NCI-H82 (cell line): ENCODE measurements around the gene RRP8.

ENCODE experiments used
- DNase-seq: peaks from one replicate; lab custom pipeline; 2025; lab: John Stamatoyannopoulos, UW

RRP8 gene

GRCh38 chr11:6632116-6633073 is 29.0 kb upstream of the RRP8 start:
- DNase-seq: no peak

GRCh38 chr11:6631361-6631890 is 28.0 kb upstream of the RRP8 start:
- DNase-seq: no peak

GRCh38 chr11:6630632-6631291 is 27.3 kb upstream of the RRP8 start:
- DNase-seq: no peak

DNA sequence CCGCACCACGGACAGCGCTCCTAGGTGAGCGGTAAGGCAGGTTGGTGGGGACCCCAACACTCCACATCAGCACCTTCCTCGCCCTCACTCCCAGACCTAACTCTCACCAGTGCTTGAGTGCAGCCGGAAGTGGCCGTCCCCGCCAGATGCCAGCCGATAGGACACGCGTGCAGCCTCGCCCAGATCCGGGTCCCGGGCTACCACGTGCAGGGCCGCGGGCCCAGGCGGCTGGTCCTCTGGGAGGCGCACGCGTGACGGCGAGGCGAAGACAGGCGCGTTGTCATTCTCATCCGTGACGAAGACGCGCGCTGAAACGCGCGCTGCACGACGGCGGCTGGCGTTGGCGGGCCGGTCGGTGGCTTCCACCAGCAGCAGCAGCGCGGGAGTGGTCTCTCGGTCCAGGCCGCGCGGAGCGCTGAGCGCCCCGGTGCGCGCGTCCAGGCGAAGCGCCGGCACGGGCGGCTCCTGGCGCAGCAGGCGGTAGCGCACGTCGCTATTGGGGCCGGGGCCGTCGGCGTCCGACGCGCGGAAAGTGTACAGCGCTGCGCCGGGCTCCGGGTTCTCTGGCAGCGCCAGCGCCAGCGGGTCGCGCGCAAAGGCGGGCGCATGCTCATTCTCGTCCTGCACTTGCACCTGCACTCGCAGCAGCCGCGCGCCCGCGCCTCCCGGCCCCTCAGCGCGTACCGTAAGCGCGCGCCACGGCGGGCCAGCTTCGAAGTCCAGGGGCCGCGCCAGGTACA is 26.6 kb upstream of the RRP8 start:
- DNase-seq: no peak

DNA sequence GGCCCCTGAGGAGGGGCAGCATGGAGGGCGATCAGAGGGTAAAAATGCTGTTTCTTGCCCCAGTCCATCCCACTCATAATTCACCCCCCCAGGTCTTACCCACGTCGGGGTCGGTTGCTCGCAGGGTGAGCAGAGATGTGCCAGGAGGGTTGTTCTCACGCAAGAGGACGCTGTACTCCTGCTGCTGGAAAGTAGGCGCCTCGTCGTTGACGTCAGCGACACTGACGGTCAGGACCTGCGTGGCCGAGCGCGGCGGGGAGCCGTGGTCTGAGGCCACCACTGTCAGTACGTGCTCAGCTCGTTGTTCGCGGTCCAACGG is 26.1 kb upstream of the RRP8 start:
- DNase-seq: no peak

DNA sequence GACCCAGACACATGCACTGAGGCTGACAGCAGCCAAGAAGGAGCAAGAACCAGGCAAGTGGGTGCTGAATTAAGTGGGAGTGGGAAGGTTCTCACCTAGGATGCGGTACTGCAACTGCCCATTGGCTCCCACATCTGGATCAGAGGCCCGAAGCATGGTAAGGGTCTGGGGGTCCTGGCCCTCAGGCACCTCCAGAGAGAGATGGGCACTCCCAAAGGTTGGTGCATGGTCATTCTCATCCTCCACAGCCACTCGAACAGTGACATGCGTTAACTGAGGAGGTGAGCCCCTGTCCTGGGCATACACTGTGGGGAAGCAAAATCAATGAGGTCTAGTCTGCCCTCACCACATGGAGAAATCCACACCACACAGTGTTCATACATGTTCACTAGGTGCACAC is 25.1 kb upstream of the RRP8 start:
- no peak for DNase-seq

GRCh38 chr11:6627762-6628241 is 24.4 kb upstream of the RRP8 start:
- DNase-seq: no peak

DNA sequence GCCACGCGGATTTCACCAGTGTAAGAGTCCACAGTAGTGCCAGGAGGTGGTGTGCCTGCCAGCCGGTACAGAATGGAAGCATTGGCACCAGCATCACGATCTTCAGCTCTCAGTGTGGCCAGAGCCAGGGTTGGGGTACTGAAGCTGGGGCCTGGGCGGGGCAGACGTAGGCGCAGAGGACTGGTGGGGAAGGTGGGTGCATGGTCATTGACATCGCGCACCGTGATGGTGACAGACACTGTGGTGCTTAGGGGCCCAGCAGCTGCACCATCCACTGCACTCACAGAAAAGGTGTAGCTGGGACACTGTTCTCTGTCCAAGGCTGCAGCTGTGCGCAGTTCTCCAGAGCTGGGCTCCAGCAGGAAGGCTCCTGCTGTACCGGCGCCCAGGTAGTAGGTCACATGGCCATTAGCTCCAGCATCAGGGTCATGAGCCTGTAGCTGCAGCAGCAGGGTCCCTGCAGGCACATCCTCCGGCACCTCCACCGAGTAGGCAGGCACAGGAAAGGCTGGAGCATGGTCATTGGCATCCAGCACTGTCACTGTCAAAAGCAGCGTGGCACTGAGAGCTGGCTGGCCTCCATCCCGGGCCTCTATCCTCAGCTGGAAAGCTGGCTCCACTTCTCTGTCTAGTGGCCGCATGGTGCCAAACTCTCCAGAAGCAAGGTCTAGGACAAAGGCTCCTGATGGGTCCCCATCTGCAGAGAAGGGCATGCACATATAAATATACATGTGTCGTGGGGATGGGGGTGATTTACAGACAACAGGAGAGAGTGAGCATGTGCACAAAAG is 23.8 kb upstream of the RRP8 start:
- DNase-seq: no peak

GRCh38 chr11:6625832-6626420 is 22.5 kb upstream of the RRP8 start:
- no peak for DNase-seq

DNA sequence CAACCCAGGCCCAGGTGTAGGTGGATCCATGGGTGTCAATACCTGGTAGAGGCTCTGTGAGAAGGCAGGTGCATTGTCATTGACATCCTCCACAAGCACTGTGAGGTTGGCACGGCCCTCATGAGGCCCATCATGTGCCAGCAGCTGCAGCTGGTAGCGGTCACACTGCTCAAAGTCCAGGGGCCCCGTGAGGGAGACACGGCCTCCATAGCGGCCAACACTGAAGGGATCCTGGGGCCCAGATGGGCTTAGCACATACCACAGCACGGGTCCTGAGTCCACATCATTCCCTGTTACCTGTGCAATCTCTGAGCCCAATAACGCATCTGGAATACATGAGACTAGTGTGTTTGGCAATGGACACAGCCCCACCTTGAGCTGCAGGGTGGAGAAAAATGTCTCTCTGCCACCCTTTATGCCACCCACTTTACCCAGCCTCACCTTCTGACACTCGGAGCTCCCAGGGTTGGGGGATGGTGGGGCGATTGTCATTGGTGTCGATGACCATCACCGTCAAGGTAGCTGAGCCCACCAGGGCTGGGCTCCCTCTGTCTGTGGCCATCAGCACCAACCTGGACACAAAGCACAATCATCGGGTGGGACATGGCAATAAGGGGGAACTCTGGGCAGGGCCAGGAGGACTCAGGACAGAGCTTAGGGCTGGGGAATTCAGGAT is 21.9 kb upstream of the RRP8 start:
- no peak for DNase-seq

DNA sequence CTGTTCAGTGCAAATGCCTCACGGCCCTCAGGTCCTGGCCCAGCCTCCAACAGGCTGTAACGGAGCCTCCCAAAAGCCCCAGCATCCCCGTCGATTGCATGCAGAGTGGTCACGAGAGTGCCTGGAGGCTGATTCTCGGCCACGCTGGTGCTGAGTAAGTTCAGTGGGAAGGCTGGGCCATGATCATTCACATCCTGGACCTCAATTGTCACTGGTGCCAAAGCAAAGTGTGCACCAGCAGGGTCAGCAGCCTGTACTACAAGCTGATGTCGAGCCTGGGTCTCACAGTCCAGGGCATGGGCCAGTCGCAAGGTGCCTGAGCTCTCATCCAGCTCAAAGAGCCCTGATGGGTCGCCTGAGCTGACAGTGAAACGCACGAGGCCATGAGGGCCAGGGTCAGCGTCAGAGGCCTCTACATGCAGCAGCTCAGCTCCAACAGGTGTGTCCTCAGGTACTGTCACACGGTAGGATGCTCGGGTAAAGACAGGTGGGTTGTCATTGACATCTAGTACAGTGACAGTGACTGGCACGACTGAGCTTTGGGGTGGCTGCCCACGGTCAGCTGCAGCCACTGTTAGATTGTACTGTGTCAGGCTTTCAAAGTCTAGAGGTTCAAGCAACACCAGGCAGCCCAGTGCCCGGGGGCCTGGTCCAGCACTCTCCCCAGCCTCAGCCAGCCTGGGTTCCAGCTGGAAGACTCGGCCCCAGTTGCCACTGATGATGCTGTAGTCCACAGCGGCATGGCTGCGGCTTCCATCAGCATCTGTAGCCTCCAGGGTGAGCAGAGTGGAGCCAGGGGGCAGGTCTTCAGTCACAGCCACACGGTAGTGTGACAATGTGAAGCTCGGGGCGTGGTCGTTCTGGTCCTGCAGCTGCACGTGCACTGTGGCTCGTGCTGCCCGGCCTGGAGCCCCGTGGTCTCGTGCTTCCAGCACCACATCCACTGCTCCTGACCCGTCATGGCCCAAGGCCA is 20.3 kb upstream of the RRP8 start:
- no peak for DNase-seq

DNA sequence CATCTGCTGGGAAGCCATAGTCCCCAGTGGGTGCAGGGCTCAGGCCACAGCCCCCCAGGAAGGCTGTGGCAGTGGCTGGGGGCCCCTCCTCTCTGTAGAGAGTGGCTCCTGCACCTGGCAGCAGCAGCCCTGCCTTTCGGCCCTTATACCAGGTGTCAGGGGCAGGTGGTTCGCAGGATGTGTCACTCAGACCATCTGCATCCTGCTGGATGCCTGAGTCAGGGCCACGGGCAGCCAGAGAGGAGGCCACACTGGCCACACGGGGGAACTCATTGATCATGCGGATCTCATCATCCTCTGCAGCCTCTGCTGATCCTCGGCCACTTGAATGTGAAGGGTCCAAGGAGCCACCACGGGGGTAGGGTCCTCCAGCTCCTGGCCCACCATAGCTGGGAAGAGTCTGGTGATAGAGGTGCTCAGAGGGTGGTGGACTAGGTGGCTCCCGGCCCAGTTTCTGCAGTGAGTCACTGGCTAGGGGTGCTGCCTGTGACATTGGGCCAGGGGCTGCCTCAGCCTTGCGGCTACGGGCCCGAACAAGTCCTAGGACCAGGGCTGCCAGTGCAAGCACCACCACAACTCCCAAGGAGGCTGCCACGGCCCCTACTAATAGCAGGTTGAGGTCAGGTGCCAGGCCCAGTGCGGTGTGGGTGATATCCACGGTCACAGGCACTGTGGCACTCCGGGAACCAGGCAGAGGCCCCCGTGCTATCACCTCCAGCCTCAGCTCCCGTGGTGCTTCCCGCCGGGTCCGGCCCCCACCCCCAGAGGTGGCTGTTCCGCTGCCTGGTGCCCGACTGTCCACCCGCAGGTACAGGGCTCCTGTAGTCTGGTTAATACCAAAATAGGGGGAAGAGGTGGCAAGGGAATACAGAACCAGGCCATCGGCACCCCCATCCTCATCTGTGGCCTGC is 19.1 kb upstream of the RRP8 start:
- no peak for DNase-seq

GRCh38 chr11:6621711-6622211 is 18.3 kb upstream of the RRP8 start:
- no peak for DNase-seq

DNA sequence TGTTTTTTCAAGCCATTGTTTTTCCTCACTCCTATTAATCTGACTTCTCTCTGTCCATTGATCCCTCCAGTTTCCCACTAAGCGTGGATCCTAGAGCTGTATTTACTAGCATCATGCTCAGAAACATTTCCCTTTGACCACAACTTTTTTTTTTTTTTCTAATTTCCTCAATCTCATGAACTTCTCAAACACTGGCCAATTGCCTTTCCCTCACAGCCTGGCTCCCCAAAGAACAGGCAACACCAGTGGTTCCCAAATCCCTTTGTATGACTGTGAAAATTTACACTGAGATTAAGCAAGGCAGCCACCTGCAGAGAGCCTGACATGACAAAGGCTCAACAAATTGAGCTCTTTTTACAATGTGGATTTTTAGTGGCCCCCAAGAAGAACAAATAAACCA is 17.2 kb upstream of the RRP8 start:
- no peak for DNase-seq

- DNase-seq: peak; percentile 96
Observed at GRCh38 chr11:6619004-6619745, 15.8 kb upstream of the RRP8 start, which contains the start of gene TPP1. TSS of gene TPP1 (minus strand) at chr11:6619422. CDS start at chr11:6619400, 22 bp downstream.

DNA sequence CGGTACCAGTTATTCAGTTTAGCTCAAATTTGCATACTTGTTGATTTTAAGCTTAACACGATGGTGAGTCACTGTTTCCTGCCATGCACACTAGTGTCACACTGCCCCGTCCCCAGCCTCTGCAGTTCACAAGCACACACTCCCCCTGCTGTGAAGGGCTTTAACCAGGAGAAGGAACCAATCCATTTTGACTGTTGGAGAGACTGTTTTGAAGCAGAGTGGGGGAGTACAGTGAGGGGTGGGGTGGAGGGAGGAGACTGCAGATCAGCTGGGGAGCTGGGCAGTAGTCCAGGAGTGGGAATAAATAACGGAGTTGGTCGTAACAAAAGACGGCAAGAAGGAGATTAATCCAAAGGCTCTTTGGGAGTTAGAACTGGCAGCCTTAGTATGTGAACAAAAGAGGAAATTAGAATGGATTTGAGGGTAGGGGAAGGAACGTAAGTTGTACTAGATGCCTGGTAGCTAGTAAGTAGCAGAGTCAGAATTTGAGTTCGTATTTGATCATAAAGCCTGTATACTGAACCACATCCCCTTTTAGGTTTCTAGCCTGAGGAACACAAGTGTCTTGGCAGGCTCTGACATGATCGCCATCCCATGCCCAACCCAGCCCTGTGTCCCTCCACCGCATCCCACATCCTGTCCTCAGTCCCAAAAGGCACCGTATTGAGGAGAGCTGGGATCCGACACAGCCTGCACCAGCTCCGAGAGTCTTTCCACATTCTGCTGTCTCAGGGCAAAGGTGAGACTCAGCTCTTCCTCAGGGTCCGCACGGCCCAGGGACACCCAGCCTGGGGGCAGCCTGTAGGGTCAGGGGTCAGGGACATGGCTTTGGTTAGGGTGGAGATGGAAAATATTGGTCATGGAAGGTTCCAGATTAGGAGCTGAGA is 14.9 kb upstream of the RRP8 start:
- peak; percentile 40 for DNase-seq
